Smooth muscle cell (in vitro differentiated cells): ENCODE results near the gene SART3. TPM values are rescaled to one million over a fixed set of nuclear protein-coding genes. Genes with fewer than 3 reads are reported as not detected.

Source experiments
- DNase-seq: peaks from one replicate; lab custom pipeline; 2025; ENCODE audit not compliant: unreplicated experiment; lab: John Stamatoyannopoulos, UW
- H2AFZ ChIP-seq: fragments of 200-600 bp; sonication (generic); 2 replicates; pipeline ENCODE4 v1.6.0; 2016; ENCODE audit warnings: antibody characterized with exemption, low read depth, mild to moderate bottlenecking
- H3F3A ChIP-seq: fragments of 200-600 bp; sonication (generic); 2 replicates; pipeline ENCODE4 v1.6.0; 2017; ENCODE audit warnings: antibody characterized with exemption, low read depth
- H3K27ac ChIP-seq: fragments of 200-600 bp; sonication (generic); 2 replicates; pipeline ENCODE4 v1.5.1; 2016; ENCODE audit warnings: low read depth, mild to moderate bottlenecking
- H3K27me3 ChIP-seq: fragments of 200-600 bp; sonication (generic); 2 replicates; pipeline ENCODE4 v1.6.1; 2016; ENCODE audit warnings: low read depth, mild to moderate bottlenecking
- H3K36me3 ChIP-seq: fragments of 200-600 bp; sonication (generic); 2 replicates; pipeline ENCODE4 v1.5.1; 2016; ENCODE audit warnings: low read depth
- H3K4me1 ChIP-seq: fragments of 200-600 bp; sonication (generic); 2 replicates; pipeline ENCODE4 v1.5.1; 2016; ENCODE audit warnings: low read depth
- H3K4me2 ChIP-seq: fragments of 200-600 bp; sonication (generic); 2 replicates; pipeline ENCODE4 v1.6.0; 2016; ENCODE audit warnings: mild to moderate bottlenecking
- H3K4me3 ChIP-seq: fragments of 200-600 bp; sonication (generic); 2 replicates; pipeline ENCODE4 v1.5.1; 2016; ENCODE audit warnings: mild to moderate bottlenecking
- H3K79me2 ChIP-seq: fragments of 200-600 bp; sonication (generic); 2 replicates; pipeline ENCODE4 v1.6.0; 2016; ENCODE audit warnings: low read depth, mild to moderate bottlenecking
- H3K9ac ChIP-seq: fragments of 200-600 bp; sonication (generic); 2 replicates; pipeline ENCODE4 v1.6.0; 2016; ENCODE audit warnings: low read depth
- H3K9me3 ChIP-seq: fragments of 200-600 bp; sonication (generic); replicated peaks from 2 replicates; pipeline ENCODE4 v1.5.1; 2016; ENCODE audit warnings: low read depth
- H4K20me1 ChIP-seq: fragments of 200-600 bp; sonication (generic); 2 replicates; pipeline ENCODE4 v1.6.0; 2016; ENCODE audit warnings: low read depth
- CTCF ChIP-seq: fragments of 200-600 bp; sonication (generic); IDR thresholded peaks from 2 replicates; pipeline ENCODE4 v1.5.1; 2017; ENCODE audit warnings: borderline replicate concordance, mild to moderate bottlenecking, antibody characterized with exemption; ENCODE audit not compliant: insufficient read depth, poor library complexity, severe bottlenecking
- WGBS: methylation state at CpG from one replicate; pipeline ENCODE4 v1.1.7; 2016; ENCODE audit warnings: low lambda C conversion rate; 5-methylcytosine and 5-hydroxymethylcytosine counted together
- polyA plus RNA-seq: library from polyadenylated mRNA; unstranded; fragments of >200 nt; fragmentation: Nextera tagmentation; extraction: Ambion mirVana; gene quantifications from 2 replicates; pipeline ENCODE4 v1.2.1, GENCODE V29; 2016
- total RNA-seq: library from RNA; depleted of rRNA; stranded (reverse); fragments of >200 nt; gene quantifications from 2 replicates; pipeline ENCODE4 v1.2.3, GENCODE V29; 2014

The SART3 gene
- total and polyA plus RNA-seq, 2 experiments from 2014 or later, result 22.7 to 94.5 TPM

- Histone ChIP-seq H3K27ac (no peak overlapping the region), H3K4me1 (peaks cover 29% of the 10 kb centered on the region), H3K27me3 (no peaks in the 10 kb centered on the region), H3K4me3 (no peak overlapping the region), H3F3A (no peaks in the 10 kb centered on the region), H3K9me3 (no peaks in the 10 kb centered on the region), H2AFZ (no peak overlapping the region), H3K36me3 (peaks cover 19% of the 10 kb centered on the region), H4K20me1 (peaks cover 11% of the 10 kb centered on the region), H3K9ac (no peak overlapping the region), H3K4me2 (no peak overlapping the region), H3K79me2 (no peaks in the 10 kb centered on the region)
- DNase-seq, result no peak
- WGBS, result 95% methylated on average over 14 of the region's 14 CpGs
- TF ChIP-seq CTCF, result no peak
Observed at GRCh38 chr12:108523365-108523764, 37.6 kb downstream of the SART3 start.

GRCh38 chr12:108519558-108519957 lies 41.4 kb downstream of the SART3 start:
- no peak for DNase-seq
- Histone ChIP-seq H3K36me3 (peaks cover 12% of the 10 kb centered on the region), H4K20me1 (peaks cover 4% of the 10 kb centered on the region), H3K9ac (no peak overlapping the region), H3K27ac (no peak overlapping the region), H3K27me3 (no peaks in the 10 kb centered on the region), H3K4me3 (no peak overlapping the region), H3K9me3 (no peaks in the 10 kb centered on the region), H3K4me2 (no peak overlapping the region), H3K79me2 (no peaks in the 10 kb centered on the region), H3F3A (no peaks in the 10 kb centered on the region), H3K4me1 (peaks cover 9% of the 10 kb centered on the region), H2AFZ (no peak overlapping the region)
- TF ChIP-seq CTCF, result no peak
- WGBS, result 86% methylated on average over 4 of the region's 4 CpGs

- no peak overlapping the region for H3K9ac ChIP-seq
- peaks cover 11% of the 10 kb centered on the region for H3K36me3 ChIP-seq
- no peak overlapping the region for H3K4me3 ChIP-seq
- no peak for DNase-seq
- no peaks in the 10 kb centered on the region for H3K79me2 ChIP-seq
- H3K27ac ChIP-seq, result no peak overlapping the region
- no peak overlapping the region for H2AFZ ChIP-seq
- peaks cover 9% of the 10 kb centered on the region for H3K4me1 ChIP-seq
- H4K20me1 ChIP-seq, result peaks cover 4% of the 10 kb centered on the region
- WGBS, result 97% methylated on average over 39 of the region's 39 CpGs
- no peaks in the 10 kb centered on the region for H3K9me3 ChIP-seq
- no peak for TF ChIP-seq CTCF
- H3K4me2 ChIP-seq, result no peak overlapping the region
- H3F3A ChIP-seq, result no peaks in the 10 kb centered on the region
- no peaks in the 10 kb centered on the region for H3K27me3 ChIP-seq
Observed at GRCh38 chr12:108518716-108519496, 42.1 kb downstream of the SART3 start.
